Psoas muscle (tissue), 8 donors: ENCODE data around the gene MPND. TPM values are rescaled to one million over a fixed set of nuclear protein-coding genes. Genes with fewer than 3 reads are reported as not detected.

Experiments used
- ATAC-seq, 4 donors: fragments of 200-7000 bp; cut with Tn5 transposase; one replicate each; pipeline ENCODE4 v1.9.1; 2020; ENCODE audit warnings: moderate library complexity in 3 of 4, mild to moderate bottlenecking in 2 of 4
- DNase-seq, 2 donors: peaks; one replicate each; pipeline ENCODE4 v3.0.0-alpha.2; 2020
- H3K27ac ChIP-seq: fragments of 200-600 bp; one replicate; pipeline ENCODE4 v1.8.0; 2022
- H3K27me3 ChIP-seq, 3 donors: fragments of 200-600 bp in 1 of 3; one replicate each; pipeline versions ENCODE4 v1.6.1 to v1.8.0; 2013 to 2022; ENCODE audit warnings: low read length in 2 of 3, mild to moderate bottlenecking in 2 of 3, moderate library complexity in 1 of 3; ENCODE audit not compliant: insufficient read depth in 3 of 3
- H3K36me3 ChIP-seq, 2 donors: fragments of 200-600 bp in 1 of 2; one replicate each; pipeline versions ENCODE4 v1.6.1 to v1.8.0; 2013 to 2022; ENCODE audit warnings: low read depth in 1 of 2, mild to moderate bottlenecking in 1 of 2, moderate library complexity in 1 of 2; ENCODE audit not compliant: insufficient read depth in 1 of 2
- H3K4me1 ChIP-seq: fragments of 200-600 bp; one replicate; pipeline ENCODE4 v1.8.0; 2022
- H3K4me3 ChIP-seq: fragments of 200-600 bp; one replicate; pipeline ENCODE4 v1.8.0; 2022; ENCODE audit warnings: mild to moderate bottlenecking
- H3K9me3 ChIP-seq: fragments of 200-600 bp; one replicate; pipeline ENCODE4 v1.8.0; 2022
- WGBS, 3 donors: extraction: QIAGEN DNeasy Blood & Tissue Kit; methylation state at CpG; one replicate each; pipeline versions ENCODE4 v1.1.6 to v1.1.7; 2013; 5-methylcytosine and 5-hydroxymethylcytosine counted together
- intact Hi-C, 2 donors: fragments of 100-400 bp; cut with DNase I; formaldehyde crosslinking; loops; one replicate each; pipeline versions ENCODE4 v1.11.0 to v1.14.2; 2022
- polyA plus RNA-seq, 3 donors: library from polyadenylated mRNA; stranded (reverse); fragments of 200-250 nt; gene quantifications; one replicate each; pipeline ENCODE4 v1.2.3, GENCODE V29; 2013
- total RNA-seq, 4 donors: library from RNA; stranded (reverse); fragmentation: NEBNext Ultra II Directional in 2 of 4; extraction: Animal tissue kit (Norgen Biotek cat#: 25700) in 2 of 4; gene quantifications; one replicate each; pipeline versions ENCODE4 v1.2.1 to v1.2.4, GENCODE V29; 2021 to 2023
- TF ChIP-seq, protein P1 (sequence below): fragments of 200-600 bp; IDR thresholded peaks from one replicate; pipeline ENCODE4 v1.8.0; 2022; ENCODE audit warnings: antibody characterized with exemption
- donor health status: healthy with polysubstance abuse.
- donor health status: DM: no; HTN: no; CAD: no; lungs with moderate emphysema.
- donor health status: Bipolar disorder and iron deficiency.
- donor health status: healthy.
- donor health status: DM: yes; HTN: yes; CAD: no.
- donor health status: DM: no; HTN: no; CAD: no.
- donor health status: DM: no; HTN: no; CAD: no.
- donor health status: DM: yes; HTN: yes; CAD: no.

The MPND gene
- total and polyA plus RNA-seq, 7 donors = 7.4 to 16.4 (median 10.3) TPM

DNA sequence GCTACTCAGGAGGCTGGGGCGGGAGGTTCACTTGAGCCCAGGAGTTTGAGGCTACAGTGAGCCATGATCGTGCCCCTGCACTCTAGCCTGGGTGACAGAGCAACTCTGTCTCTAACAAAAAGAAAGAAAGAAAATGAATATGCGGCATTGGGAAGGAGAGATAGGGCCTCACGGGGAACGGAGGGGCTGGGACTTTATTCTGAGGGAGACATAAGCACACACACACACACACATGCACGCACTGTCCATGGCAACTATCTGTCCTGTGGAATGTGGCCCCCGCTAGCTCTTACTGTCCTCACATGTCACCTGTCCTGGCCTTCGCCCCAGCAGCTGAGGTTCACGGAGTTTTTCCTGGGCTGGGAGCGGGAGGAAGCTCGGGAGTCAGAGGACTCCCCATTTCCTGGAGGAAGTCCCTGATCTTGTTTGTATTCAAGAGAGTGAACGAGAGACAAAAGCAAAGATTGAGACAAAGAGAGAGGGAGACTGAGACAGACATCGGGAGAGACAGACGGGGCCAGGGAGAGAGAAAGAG, 5.4 kb upstream of the MPND start:
- H3K9me3 ChIP-seq = no peaks in the 10 kb centered on the region
- peak overlapping the region; percentile 56 for H3K4me3 ChIP-seq
- TF ChIP-seq, protein P1, sequence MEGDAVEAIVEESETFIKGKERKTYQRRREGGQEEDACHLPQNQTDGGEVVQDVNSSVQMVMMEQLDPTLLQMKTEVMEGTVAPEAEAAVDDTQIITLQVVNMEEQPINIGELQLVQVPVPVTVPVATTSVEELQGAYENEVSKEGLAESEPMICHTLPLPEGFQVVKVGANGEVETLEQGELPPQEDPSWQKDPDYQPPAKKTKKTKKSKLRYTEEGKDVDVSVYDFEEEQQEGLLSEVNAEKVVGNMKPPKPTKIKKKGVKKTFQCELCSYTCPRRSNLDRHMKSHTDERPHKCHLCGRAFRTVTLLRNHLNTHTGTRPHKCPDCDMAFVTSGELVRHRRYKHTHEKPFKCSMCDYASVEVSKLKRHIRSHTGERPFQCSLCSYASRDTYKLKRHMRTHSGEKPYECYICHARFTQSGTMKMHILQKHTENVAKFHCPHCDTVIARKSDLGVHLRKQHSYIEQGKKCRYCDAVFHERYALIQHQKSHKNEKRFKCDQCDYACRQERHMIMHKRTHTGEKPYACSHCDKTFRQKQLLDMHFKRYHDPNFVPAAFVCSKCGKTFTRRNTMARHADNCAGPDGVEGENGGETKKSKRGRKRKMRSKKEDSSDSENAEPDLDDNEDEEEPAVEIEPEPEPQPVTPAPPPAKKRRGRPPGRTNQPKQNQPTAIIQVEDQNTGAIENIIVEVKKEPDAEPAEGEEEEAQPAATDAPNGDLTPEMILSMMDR = no peak
- 12 to 20% (median 19%) methylated on average over 12 to 14 of the region's 14 CpGs for WGBS, 3 donors
- no peak overlapping the region for H3K27ac ChIP-seq
- DNase-seq (no peak), ATAC-seq (no peak)
- peaks cover 8% of the 10 kb centered on the region for H3K4me1 ChIP-seq
- no peaks in the 10 kb centered on the region for H3K27me3 ChIP-seq
- no peaks in the 10 kb centered on the region for H3K36me3 ChIP-seq
- intact Hi-C loops = no loop called here

DNA sequence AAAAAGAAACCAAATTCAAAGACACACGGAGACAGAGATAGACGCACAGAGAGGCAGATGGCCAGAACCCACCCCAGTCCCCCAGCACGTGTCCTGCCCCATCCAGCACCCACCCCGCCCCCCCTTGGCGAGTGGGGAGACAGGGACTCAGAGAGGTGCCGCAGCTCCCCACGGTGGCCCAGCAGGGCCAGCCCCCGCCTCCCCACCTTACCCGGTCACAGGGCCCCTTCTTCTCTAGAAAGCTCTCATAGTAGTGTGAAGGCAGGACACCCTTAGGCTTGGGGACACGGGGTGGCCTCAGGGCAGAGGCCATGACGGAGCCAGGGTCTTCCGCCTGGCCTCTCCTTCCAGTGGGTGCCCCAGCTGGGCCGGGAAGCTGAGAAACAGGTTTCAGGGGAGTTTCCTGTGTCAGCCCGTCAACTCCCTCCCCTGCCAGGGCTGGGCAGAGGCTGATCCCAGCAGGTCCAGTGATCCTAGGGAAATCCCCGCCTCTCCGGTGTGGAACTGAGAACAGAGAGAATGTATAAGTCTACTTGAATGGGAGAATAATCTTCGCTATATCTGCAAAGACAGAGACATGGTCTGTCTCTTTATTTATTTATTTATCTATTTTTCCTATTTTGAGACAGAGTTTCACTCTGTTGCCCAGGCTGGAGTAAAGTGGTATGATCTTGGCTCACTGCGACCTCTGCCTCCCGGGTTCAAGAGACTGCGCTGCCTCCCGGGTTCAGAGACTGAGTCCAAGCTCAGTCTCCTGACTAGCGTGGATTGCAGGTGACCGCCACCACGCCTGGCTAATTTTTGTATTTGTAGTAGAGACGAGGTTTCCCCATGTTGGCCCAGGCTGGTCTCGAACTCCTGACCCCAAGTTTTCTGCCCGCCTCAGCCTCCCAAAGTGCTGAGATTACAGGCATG, 4.7 kb upstream of the MPND start, which contains the start of gene STAP2:
Gene STAP2, minus strand, starts transcription at position 387 of the 915 bp plus-strand sequence. Its CDS starts 74 bp downstream, at position 313.
- H3K9me3 ChIP-seq = no peaks in the 10 kb centered on the region
- H3K4me3 ChIP-seq = peak within 1 kb of the TSS; percentile 56
- TF ChIP-seq, protein P1 = no peak
- H3K27ac ChIP-seq = no peak within 1 kb of the TSS
- intact Hi-C loops = no loop called here
- no peak for DNase-seq
- H3K27me3 ChIP-seq = no peaks in the 10 kb centered on the region
- H3K36me3 ChIP-seq = no peaks in the 10 kb centered on the region
- no peak for ATAC-seq
- H3K4me1 ChIP-seq = peaks cover 8% of the 10 kb centered on the region
- 45 to 51% (median 49%) methylated on average over 25 to 27 of the region's 27 CpGs for WGBS, 3 donors

DNA sequence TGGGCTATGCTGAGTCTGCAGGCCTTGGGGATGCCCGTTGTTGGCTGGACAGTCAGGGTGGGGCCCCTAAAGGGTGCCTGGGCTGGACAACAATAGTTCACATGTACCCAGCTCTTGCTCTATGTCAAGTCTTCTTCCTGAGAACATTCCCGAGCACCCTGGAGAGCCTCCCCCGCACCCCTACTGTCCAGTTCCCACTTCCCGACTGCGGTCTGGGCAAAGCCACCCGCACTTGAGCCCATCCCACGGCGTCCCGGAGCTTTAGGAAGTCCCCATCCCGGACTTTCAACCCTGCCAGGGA, 1.1 kb upstream of the MPND start:
- Histone ChIP-seq H3K27ac (peak overlapping the region; percentile 86), H3K27me3 (no peaks in the 10 kb centered on the region), H3K36me3 (peaks cover 0 to 12% of the 10 kb centered on the region in 2 donors), H3K4me1 (peaks cover 14% of the 10 kb centered on the region), H3K9me3 (no peaks in the 10 kb centered on the region), H3K4me3 (peak overlapping the region; percentile 85)
- DNase-seq = no peak
- TF ChIP-seq, protein P1 = no peak
- peak; percentile 1 to 19 (median 10) for ATAC-seq
- 1 to 2% (median 2%) methylated on average over 9 to 10 of the region's 10 CpGs for WGBS, 3 donors
- intact Hi-C loops = no loop called here

DNA sequence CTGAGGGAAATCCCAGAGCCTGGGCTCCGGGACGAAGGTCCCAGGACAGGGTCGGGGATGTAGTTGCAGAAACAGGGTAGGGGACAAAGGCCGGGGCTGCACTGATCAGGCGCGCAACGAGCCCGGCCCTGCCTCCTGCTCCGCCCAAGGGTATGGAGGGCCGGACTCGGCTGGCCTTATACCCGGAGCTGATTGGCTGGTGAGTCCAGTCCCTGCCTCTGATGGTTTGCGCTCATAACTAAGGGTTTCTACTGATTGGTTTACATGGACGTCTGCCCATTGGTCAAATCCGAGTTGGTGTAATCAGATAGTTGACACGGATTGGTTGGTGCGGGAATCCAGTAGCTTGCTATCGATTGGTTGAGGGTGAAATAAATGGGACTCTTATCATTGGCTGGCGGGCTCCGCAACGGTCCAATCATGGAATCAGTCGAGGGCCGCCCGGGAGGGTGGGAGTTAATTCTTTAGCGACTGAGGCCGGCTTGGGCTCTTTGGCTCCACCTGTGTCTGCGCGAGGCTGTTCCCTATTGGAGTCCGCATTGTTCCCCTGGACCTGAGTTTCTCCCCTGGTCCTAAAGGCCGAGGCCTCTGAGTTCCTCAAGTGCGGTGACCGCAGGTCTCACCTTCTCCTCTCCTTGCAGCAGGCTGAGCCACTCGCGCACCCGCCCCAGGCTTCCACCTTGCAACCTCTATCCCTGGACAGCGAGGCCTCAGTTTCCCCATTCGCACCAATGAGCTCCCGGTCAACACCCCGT, 570 bp upstream of the MPND start:
- peaks cover 0 to 17% of the 10 kb centered on the region in 2 donors for H3K36me3 ChIP-seq
- intact Hi-C loops = no loop called here
- H3K27me3 ChIP-seq = no peaks in the 10 kb centered on the region
- WGBS, 3 donors = 0% methylated on average over 39 of the region's 39 CpGs
- peak overlapping the region; percentile 85 for H3K4me3 ChIP-seq
- DNase-seq (peak; percentile 96 to 97), ATAC-seq (peak; percentile 92 to 94 (median 93))
- no peaks in the 10 kb centered on the region for H3K9me3 ChIP-seq
- peak overlapping the region; percentile 89 for H3K27ac ChIP-seq
- peaks cover 13% of the 10 kb centered on the region for H3K4me1 ChIP-seq
- TF ChIP-seq, protein P1 = peak; percentile 11
